Activated CD8-positive, alpha-beta T cell treated with anti-CD3 and anti-CD28 coated beads for 36 hours (primary cell): ENCODE data around the gene RNF180. TPM values are rescaled to one million over a fixed set of nuclear protein-coding genes. Genes with fewer than 3 reads are reported as not detected.
"Not testable (repeated sequence)": the region's sequence is repeated elsewhere in the genome, so short reads cannot be mapped to it uniquely, and the experiment has no call there.

Experiments
- ATAC-seq: fragments of 200-7000 bp; cut with Tn5 transposase; one replicate; pipeline ENCODE4 v1.10.0; 2021; ENCODE audit warnings: mild to moderate bottlenecking, moderate library complexity
- CTCF ChIA-PET: fragments of 350-600 bp; sonication (Branson Sonifier 250); formaldehyde crosslinking; loops from one replicate; lab custom pipeline; 2021; ENCODE audit warnings: antibody characterized with exemption; lab: Charles Lee
- POLR2A ChIA-PET: fragments of 350-600 bp; sonication (Branson Sonifier 250); formaldehyde crosslinking; loops from one replicate; lab custom pipeline; 2021; ENCODE audit warnings: antibody characterized with exemption; lab: Charles Lee
- DNase-seq: peaks from one replicate; pipeline ENCODE4 v3.0.0-alpha.2; 2020
- H3K27ac Mint-ChIP-seq: one replicate; pipeline ENCODE4 v1.8.0; 2021; ENCODE audit warnings: mild to moderate bottlenecking, mixed read lengths
- H3K27me3 Mint-ChIP-seq: one replicate; pipeline ENCODE4 v1.8.0; 2021; ENCODE audit warnings: mixed read lengths
- H3K36me3 Mint-ChIP-seq: one replicate; pipeline ENCODE4 v1.8.0; 2021; ENCODE audit warnings: low read depth, mixed read lengths
- H3K4me1 Mint-ChIP-seq: one replicate; pipeline ENCODE4 v1.8.0; 2021; ENCODE audit warnings: low read depth, mixed read lengths
- H3K4me3 Mint-ChIP-seq: one replicate; pipeline ENCODE4 v1.8.0; 2021; ENCODE audit warnings: mild to moderate bottlenecking, moderate library complexity, mixed read lengths
- H3K9me3 Mint-ChIP-seq: one replicate; pipeline ENCODE4 v1.8.0; 2021; ENCODE audit warnings: mixed read lengths
- intact Hi-C: fragments of 100-400 bp; cut with micrococcal nuclease; formaldehyde crosslinking; loops from one replicate; pipeline ENCODE4 v1.10.0; 2022
- total RNA-seq, 2 experiments: library from RNA; stranded (reverse); gene quantifications; one replicate each; pipeline ENCODE4 v1.2.3, GENCODE V29; 2021
- TF ChIP-seq, protein P1 (sequence below): fragments of 200-600 bp; IDR thresholded peaks from one replicate; pipeline ENCODE4 v1.8.0; 2022; ENCODE audit warnings: antibody characterized with exemption, mild to moderate bottlenecking

The RNF180 gene
- total RNA-seq, 2 experiments from 2014 or later: not detected

GRCh38 chr5:64286381-64286780, 120.7 kb downstream of the RNF180 start:
- no peak for ATAC-seq
- intact Hi-C loops: no loop called here

DNA sequence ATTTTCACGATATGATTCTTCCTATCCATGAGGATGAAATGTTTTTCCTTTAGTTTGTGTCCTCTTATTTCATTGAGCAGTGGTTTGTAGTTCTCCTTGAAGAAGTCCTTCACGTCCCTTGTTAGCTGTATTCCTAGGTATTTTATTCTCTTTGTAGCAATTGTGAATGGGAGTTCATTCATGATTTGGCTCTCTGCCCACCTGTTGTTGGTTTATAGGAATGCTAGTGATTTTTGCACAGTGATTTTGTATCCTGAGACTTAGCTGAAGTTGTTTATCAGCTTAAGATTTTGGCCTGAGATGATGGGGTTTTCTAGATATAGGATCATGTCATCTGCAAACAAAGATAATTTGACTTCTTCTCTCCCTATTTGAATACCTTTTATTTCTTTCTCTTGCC, 122.9 kb downstream of the RNF180 start:
- intact Hi-C loops, H3K4me3 Mint-ChIP-seq, H3K27me3 Mint-ChIP-seq, H3K4me1 Mint-ChIP-seq, DNase-seq, H3K27ac Mint-ChIP-seq, H3K9me3 Mint-ChIP-seq, H3K36me3 Mint-ChIP-seq, CTCF ChIA-PET, ATAC-seq, POLR2A ChIA-PET: not testable (repeated sequence)

More at GRCh38 chr5:64286381-64286780, 120.7 kb downstream of the RNF180 start:
- Mint-ChIP-seq H3K27ac (no peak overlapping the region), H3K36me3 (no peaks in the 10 kb centered on the region), H3K4me3 (no peak overlapping the region), H3K27me3 (no peaks in the 10 kb centered on the region), H3K4me1 (no peaks in the 10 kb centered on the region), H3K9me3 (peaks cover 9% of the 10 kb centered on the region)
- POLR2A ChIA-PET: no interaction called here
- DNase-seq: no peak
- TF ChIP-seq, protein P1, sequence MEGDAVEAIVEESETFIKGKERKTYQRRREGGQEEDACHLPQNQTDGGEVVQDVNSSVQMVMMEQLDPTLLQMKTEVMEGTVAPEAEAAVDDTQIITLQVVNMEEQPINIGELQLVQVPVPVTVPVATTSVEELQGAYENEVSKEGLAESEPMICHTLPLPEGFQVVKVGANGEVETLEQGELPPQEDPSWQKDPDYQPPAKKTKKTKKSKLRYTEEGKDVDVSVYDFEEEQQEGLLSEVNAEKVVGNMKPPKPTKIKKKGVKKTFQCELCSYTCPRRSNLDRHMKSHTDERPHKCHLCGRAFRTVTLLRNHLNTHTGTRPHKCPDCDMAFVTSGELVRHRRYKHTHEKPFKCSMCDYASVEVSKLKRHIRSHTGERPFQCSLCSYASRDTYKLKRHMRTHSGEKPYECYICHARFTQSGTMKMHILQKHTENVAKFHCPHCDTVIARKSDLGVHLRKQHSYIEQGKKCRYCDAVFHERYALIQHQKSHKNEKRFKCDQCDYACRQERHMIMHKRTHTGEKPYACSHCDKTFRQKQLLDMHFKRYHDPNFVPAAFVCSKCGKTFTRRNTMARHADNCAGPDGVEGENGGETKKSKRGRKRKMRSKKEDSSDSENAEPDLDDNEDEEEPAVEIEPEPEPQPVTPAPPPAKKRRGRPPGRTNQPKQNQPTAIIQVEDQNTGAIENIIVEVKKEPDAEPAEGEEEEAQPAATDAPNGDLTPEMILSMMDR: no peak
- CTCF ChIA-PET: no interaction called here

- Mint-ChIP-seq H3K4me1 (no peaks in the 10 kb centered on the region), H3K27me3 (no peaks in the 10 kb centered on the region), H3K36me3 (no peaks in the 10 kb centered on the region), H3K9me3 (peaks cover 2% of the 10 kb centered on the region), H3K27ac (no peak overlapping the region), H3K4me3 (no peak overlapping the region)
- no peak for DNase-seq
- TF ChIP-seq, protein P1: no peak
- CTCF ChIA-PET: no interaction called here
- intact Hi-C loops: no loop called here
- ATAC-seq: no peak
- POLR2A ChIA-PET: no interaction called here
Measured at GRCh38 chr5:64292611-64293215, 127.1 kb downstream of the RNF180 start.

GRCh38 chr5:64295101-64295500, 129.5 kb downstream of the RNF180 start:
- Mint-ChIP-seq H3K27ac (no peak overlapping the region), H3K4me3 (no peak overlapping the region), H3K27me3 (no peaks in the 10 kb centered on the region), H3K9me3 (no peaks in the 10 kb centered on the region), H3K36me3 (no peaks in the 10 kb centered on the region), H3K4me1 (no peaks in the 10 kb centered on the region)
- no peak for DNase-seq
- TF ChIP-seq, protein P1: no peak
- POLR2A ChIA-PET: no interaction called here
- intact Hi-C loops: no loop called here
- ATAC-seq: no peak
- CTCF ChIA-PET: no interaction called here

DNA sequence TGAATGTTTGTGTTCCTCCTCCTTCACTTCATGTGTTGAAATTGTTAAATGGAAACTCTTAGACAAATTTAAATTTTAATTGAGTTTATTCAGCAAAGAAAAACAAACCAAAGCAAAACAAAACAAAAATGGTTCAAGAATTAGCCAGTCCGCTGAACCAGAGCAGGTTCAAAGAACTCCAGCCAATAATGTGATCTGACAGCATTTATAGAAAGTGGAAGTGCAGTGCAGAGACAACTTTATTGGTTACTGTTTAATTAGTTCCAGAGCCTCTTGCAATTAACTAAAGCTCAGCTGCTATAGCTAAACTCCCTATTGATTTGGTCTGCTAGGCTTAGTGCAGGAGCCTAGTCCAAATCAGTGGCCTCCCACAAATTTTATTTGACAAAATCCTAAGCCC, 132.9 kb downstream of the RNF180 start:
- no peak overlapping the region for H3K27ac Mint-ChIP-seq
- no peaks in the 10 kb centered on the region for H3K27me3 Mint-ChIP-seq
- no peaks in the 10 kb centered on the region for H3K9me3 Mint-ChIP-seq
- DNase-seq (no peak), ATAC-seq (no peak)
- CTCF ChIA-PET: no interaction called here
- H3K36me3 Mint-ChIP-seq: no peaks in the 10 kb centered on the region
- no peaks in the 10 kb centered on the region for H3K4me1 Mint-ChIP-seq
- POLR2A ChIA-PET: no interaction called here
- TF ChIP-seq, protein P1: no peak
- H3K4me3 Mint-ChIP-seq: no peak overlapping the region
- intact Hi-C loops: no loop called here
